HepG2 (cell line): ENCODE measurements around the gene S100A10.

ENCODE experiments used
- FOXM1 ChIP-seq: sonication (generic); formaldehyde crosslinking; IDR thresholded peaks from 2 replicates; pipeline ENCODE4 v1.5.0; 2020; ENCODE audit warnings: missing genetic modification reagents
- MLXIP ChIP-seq: sonication (generic); formaldehyde crosslinking; IDR thresholded peaks from 2 replicates; pipeline ENCODE4 v1.9.0; 2021; ENCODE audit warnings: missing genetic modification reagents, borderline replicate concordance
- POLR2A ChIP-seq, 2 experiments: IDR thresholded peaks; 2 replicates each; pipeline ENCODE4 v1.6.1; 2011; ENCODE audit warnings: low read depth in 2 of 2, low read length in 2 of 2, mild to moderate bottlenecking in 1 of 2, moderate library complexity in 1 of 2; ENCODE audit not compliant: insufficient read depth in 1 of 2
- ZFX ChIP-seq: sonication (generic); formaldehyde crosslinking; IDR thresholded peaks from 2 replicates; pipeline ENCODE4 v1.4.0; 2020; ENCODE audit warnings: mild to moderate bottlenecking, low read depth, missing genetic modification reagents, moderate library complexity
- ZNF788 ChIP-seq: sonication (generic); formaldehyde crosslinking; IDR thresholded peaks from 2 replicates; pipeline ENCODE4 v1.5.0; 2020; ENCODE audit warnings: mild to moderate bottlenecking, missing genetic modification reagents, borderline replicate concordance

- TF ChIP-seq MLXIP (CRISPR knock-in tag) (no peak), POLR2A (IDR thresholded peaks at IDR 0.05; ENCODE audit: insufficient read depth in 1 of 2, low read depth in 2 of 2, low read length in 2 of 2) (no peak), ZNF788 (CRISPR knock-in tag) (no peak), ZFX (CRISPR knock-in tag) (no peak), FOXM1 (no peak)
These were observed 3.6 kb upstream of the S100A10 start for GRCh38 chr1:151997284-151997570.
